Skeletal muscle cell (primary cell): ENCODE results near the gene ATP1A2.

Experiments
- DNase-seq: peaks from one replicate; pipeline ENCODE4 v3.0.0-alpha.2; 2010; ENCODE audit warnings: low read depth
- H3K4me3 ChIP-seq: 2 replicates; pipeline ENCODE4 v1.5.1; 2011; ENCODE audit warnings: low read depth, mild to moderate bottlenecking, control low read depth, low read length, moderate library complexity

Gene ATP1A2

GRCh38 chr1:160189649-160190625 lies 74.4 kb downstream of the ATP1A2 start, which contains the start of gene CASQ1:
Gene CASQ1, plus strand, starts transcription at chr1:160190575. Its CDS starts 177 bp downstream, at chr1:160190752.
- DNase-seq, result no peak
- H3K4me3 ChIP-seq, result no peak within 1 kb of the TSS

DNA sequence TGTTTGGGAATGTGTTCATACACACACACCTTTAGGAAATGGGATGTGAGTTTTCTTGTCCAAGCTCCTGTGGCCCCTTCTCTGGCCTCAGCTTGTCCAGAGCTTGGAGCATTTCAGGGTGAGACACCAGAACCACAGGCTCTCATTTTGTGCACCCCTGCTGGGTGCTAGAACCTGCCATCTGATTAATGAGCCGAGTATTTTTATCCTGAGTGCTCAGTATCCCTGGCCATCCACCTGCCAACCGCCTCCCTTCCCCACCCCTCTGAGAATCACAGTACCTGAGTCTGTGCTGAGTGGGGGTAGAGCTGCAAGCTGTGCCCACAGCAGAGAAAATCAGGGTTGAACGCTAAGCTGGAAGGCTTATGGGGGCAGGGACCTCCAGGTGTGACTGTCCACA lies 76.2 kb downstream of the ATP1A2 start:
- no peak for DNase-seq
- no peak overlapping the region for H3K4me3 ChIP-seq

- no peak overlapping the region for H3K4me3 ChIP-seq
- DNase-seq, result no peak
Observed at GRCh38 chr1:160192234-160192633, 76.7 kb downstream of the ATP1A2 start.
